ENCODE results near the gene JCHAIN. TPM values are rescaled to one million over a fixed set of nuclear protein-coding genes. Genes with fewer than 3 reads are reported as not detected.

Gene JCHAIN
- total and polyA plus RNA-seq, 12 donors, result 0.57 to 55.4 (median 2.4) TPM

GRCh38 chr4:70660106-70660505 is 6.2 kb downstream of the JCHAIN start:
- no peaks in the 10 kb centered on the region for H3K9me3 ChIP-seq
- H3K4me3 ChIP-seq, result no peak overlapping the region
- ATAC-seq (no peak), DNase-seq (no peak)
- TF ChIP-seq, protein P1, sequence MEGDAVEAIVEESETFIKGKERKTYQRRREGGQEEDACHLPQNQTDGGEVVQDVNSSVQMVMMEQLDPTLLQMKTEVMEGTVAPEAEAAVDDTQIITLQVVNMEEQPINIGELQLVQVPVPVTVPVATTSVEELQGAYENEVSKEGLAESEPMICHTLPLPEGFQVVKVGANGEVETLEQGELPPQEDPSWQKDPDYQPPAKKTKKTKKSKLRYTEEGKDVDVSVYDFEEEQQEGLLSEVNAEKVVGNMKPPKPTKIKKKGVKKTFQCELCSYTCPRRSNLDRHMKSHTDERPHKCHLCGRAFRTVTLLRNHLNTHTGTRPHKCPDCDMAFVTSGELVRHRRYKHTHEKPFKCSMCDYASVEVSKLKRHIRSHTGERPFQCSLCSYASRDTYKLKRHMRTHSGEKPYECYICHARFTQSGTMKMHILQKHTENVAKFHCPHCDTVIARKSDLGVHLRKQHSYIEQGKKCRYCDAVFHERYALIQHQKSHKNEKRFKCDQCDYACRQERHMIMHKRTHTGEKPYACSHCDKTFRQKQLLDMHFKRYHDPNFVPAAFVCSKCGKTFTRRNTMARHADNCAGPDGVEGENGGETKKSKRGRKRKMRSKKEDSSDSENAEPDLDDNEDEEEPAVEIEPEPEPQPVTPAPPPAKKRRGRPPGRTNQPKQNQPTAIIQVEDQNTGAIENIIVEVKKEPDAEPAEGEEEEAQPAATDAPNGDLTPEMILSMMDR (IDR thresholded peaks at IDR 0.05), result no peak
- no peaks in the 10 kb centered on the region for H3K36me3 ChIP-seq
- H3K27me3 ChIP-seq, result no peaks in the 10 kb centered on the region
- no peak overlapping the region for H3K27ac ChIP-seq
- intact Hi-C loops (cut with DNase I), result no loop called here
- H3K4me1 ChIP-seq, result no peaks in the 10 kb centered on the region
- WGBS, 2 donors, result 79 to 82% methylated on average over 4 of the region's 4 CpGs

GRCh38 chr4:70658418-70658817 is 7.9 kb downstream of the JCHAIN start:
- Histone ChIP-seq H3K4me1 (no peaks in the 10 kb centered on the region), H3K27ac (no peak overlapping the region), H3K9me3 (no peaks in the 10 kb centered on the region), H3K36me3 (no peaks in the 10 kb centered on the region), H3K4me3 (no peak overlapping the region), H3K27me3 (peaks cover 0 to 5% (median 0%) of the 10 kb centered on the region in 7 donors)
- no peak for ATAC-seq
- TF ChIP-seq, protein P1 (IDR thresholded peaks at IDR 0.05), result no peak
- no peak for DNase-seq
- WGBS, 2 donors, result 42 to 51% methylated on average over 3 of the region's 3 CpGs
- intact Hi-C loops (cut with DNase I), result loop anchor here in 5 of 10 donors (10.0 kb wide), 1 partner anchor 346 kb away; no protein-coding TSS in a partner anchor

GRCh38 chr4:70657326-70657725 is 9.0 kb downstream of the JCHAIN start:
- DNase-seq (no peak), ATAC-seq (no peak)
- Histone ChIP-seq H3K27ac (no peak overlapping the region), H3K9me3 (no peaks in the 10 kb centered on the region), H3K27me3 (peaks cover 0 to 5% (median 0%) of the 10 kb centered on the region in 7 donors), H3K36me3 (no peaks in the 10 kb centered on the region), H3K4me1 (no peaks in the 10 kb centered on the region), H3K4me3 (no peak overlapping the region)
- WGBS, 2 donors, result 83 to 85% methylated on average over 5 of the region's 5 CpGs
- TF ChIP-seq, protein P1 (IDR thresholded peaks at IDR 0.05), result no peak
- intact Hi-C loops (cut with DNase I), result loop anchor here in 5 of 10 donors (10.0 kb wide), 1 partner anchor 347 kb away; no protein-coding TSS in a partner anchor

- Histone ChIP-seq H3K9me3 (no peaks in the 10 kb centered on the region), H3K4me1 (peaks cover 0 to 3% (median 0%) of the 10 kb centered on the region in 9 donors), H3K36me3 (no peaks in the 10 kb centered on the region), H3K4me3 (no peak overlapping the region), H3K27ac (no peak overlapping the region), H3K27me3 (peaks cover 0 to 5% (median 0%) of the 10 kb centered on the region in 7 donors)
- DNase-seq (no peak), ATAC-seq (no peak)
- TF ChIP-seq, protein P1 (IDR thresholded peaks at IDR 0.05), result no peak
- intact Hi-C loops (cut with DNase I), result loop anchor here in 7 of 10 donors (5.0 to 10.0 kb wide), 3 partner anchors 350 to 1058 kb away; no protein-coding TSS in a partner anchor
- 56 to 64% methylated on average over 5 of the region's 5 CpGs for WGBS, 2 donors
These were observed 11.7 kb downstream of the JCHAIN start for GRCh38 chr4:70654605-70655011.

Measured in heart right ventricle (tissue), 16 donors.